ENCODE results near the gene MX2. TPM values are rescaled to one million over a fixed set of nuclear protein-coding genes. Genes with fewer than 3 reads are reported as not detected.

Gene MX2
- total RNA-seq, 1 donor from 2014 or later: 5.4 TPM

- no peak for DNase-seq (ENCODE audit: low spot score)
- Mint-ChIP-seq H3K36me3 (ENCODE audit: low read depth, unreplicated experiment) (no peaks in the 10 kb centered on the region), H3K9me3 (ENCODE audit: unreplicated experiment) (no peaks in the 10 kb centered on the region), H3K4me3 (ENCODE audit: unreplicated experiment) (no peak overlapping the region), H3K27ac (ENCODE audit: unreplicated experiment) (no peak overlapping the region), H3K4me1 (ENCODE audit: unreplicated experiment) (peaks cover 5% of the 10 kb centered on the region), H3K27me3 (ENCODE audit: unreplicated experiment) (peaks cover 10% of the 10 kb centered on the region)
- TF ChIP-seq, protein P1, sequence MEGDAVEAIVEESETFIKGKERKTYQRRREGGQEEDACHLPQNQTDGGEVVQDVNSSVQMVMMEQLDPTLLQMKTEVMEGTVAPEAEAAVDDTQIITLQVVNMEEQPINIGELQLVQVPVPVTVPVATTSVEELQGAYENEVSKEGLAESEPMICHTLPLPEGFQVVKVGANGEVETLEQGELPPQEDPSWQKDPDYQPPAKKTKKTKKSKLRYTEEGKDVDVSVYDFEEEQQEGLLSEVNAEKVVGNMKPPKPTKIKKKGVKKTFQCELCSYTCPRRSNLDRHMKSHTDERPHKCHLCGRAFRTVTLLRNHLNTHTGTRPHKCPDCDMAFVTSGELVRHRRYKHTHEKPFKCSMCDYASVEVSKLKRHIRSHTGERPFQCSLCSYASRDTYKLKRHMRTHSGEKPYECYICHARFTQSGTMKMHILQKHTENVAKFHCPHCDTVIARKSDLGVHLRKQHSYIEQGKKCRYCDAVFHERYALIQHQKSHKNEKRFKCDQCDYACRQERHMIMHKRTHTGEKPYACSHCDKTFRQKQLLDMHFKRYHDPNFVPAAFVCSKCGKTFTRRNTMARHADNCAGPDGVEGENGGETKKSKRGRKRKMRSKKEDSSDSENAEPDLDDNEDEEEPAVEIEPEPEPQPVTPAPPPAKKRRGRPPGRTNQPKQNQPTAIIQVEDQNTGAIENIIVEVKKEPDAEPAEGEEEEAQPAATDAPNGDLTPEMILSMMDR (IDR thresholded peaks at IDR 0.05; ENCODE audit: unreplicated experiment): no peak
These were observed 11.4 kb downstream of the MX2 start for GRCh38 chr21:41373253-41373652.

- TF ChIP-seq, protein P1 (IDR thresholded peaks at IDR 0.05; ENCODE audit: unreplicated experiment): no peak
- Mint-ChIP-seq H3K9me3 (ENCODE audit: unreplicated experiment) (no peaks in the 10 kb centered on the region), H3K27me3 (ENCODE audit: unreplicated experiment) (peaks cover 8% of the 10 kb centered on the region), H3K27ac (ENCODE audit: unreplicated experiment) (no peak overlapping the region), H3K36me3 (ENCODE audit: low read depth, unreplicated experiment) (no peaks in the 10 kb centered on the region), H3K4me1 (ENCODE audit: unreplicated experiment) (peaks cover 5% of the 10 kb centered on the region), H3K4me3 (ENCODE audit: unreplicated experiment) (no peak overlapping the region)
- no peak for DNase-seq (ENCODE audit: low spot score)
These were observed 11.9 kb downstream of the MX2 start for GRCh38 chr21:41373763-41374162.

DNA sequence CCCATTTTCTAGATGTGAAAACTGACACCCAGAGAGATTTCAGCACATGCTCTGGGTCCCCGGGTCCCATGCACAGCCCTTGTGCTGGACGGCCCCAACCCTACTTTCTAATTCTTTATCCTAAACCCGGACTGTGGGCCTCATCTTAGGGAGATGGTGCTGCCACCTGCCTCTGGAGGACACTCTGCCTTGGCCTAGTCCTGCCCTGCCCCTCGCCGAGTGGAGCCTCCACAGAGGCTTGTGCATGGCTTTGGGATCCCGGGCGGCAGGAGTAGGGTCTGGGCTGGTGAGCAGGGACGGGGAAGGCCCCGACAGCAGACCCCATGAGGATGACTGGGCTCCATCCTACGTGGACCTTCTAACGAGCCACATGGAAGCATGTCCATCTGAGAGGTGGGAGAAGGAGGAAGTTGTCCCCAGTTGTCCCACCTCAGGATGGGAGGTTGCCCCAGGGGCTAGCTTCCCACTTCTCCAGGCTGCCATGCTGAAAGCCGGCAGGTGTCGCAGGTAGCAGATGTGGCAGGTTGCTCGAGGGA is 12.4 kb downstream of the MX2 start:
- H3K4me3 Mint-ChIP-seq (ENCODE audit: unreplicated experiment): no peak overlapping the region
- H3K9me3 Mint-ChIP-seq (ENCODE audit: unreplicated experiment): no peaks in the 10 kb centered on the region
- no peak overlapping the region for H3K27ac Mint-ChIP-seq (ENCODE audit: unreplicated experiment)
- no peaks in the 10 kb centered on the region for H3K36me3 Mint-ChIP-seq (ENCODE audit: low read depth, unreplicated experiment)
- H3K4me1 Mint-ChIP-seq (ENCODE audit: unreplicated experiment): peaks cover 5% of the 10 kb centered on the region
- TF ChIP-seq, protein P1 (IDR thresholded peaks at IDR 0.05; ENCODE audit: unreplicated experiment): no peak
- peaks cover 8% of the 10 kb centered on the region for H3K27me3 Mint-ChIP-seq (ENCODE audit: unreplicated experiment)
- no peak for DNase-seq (ENCODE audit: low spot score)

DNA sequence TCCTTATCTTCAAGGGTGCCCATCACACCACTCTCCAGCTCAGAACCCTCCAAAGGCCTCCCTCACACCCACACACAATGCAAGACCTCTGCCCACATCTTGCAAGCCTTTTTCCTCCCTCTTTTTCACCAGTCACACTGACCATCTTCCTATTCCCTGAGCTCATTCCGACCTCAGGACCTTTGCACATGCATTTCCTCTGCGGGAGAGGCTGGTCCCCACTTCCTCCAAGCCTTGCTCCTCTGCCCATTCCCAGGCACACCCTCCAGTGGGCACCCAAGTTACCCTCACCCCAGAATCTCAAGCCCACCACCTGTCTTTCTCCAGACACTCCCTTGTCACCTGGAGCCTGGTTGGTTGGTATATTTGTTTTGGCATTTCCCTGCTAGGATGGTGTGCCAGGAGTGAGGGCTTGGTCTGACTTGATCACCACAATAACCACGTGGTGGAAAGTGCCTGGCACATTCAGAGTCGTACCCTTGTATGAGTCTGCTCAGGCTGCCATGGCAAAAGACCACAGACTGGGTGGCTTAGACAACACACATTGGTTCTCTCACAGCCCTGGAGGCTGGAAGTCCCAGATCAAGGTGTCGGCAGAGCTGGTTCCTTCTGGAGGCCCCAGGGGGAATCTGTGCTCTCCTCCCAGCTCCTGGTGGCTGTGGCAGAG is 13.2 kb downstream of the MX2 start:
- H3K4me1 Mint-ChIP-seq (ENCODE audit: unreplicated experiment): peaks cover 3% of the 10 kb centered on the region
- no peak overlapping the region for H3K27ac Mint-ChIP-seq (ENCODE audit: unreplicated experiment)
- no peak for DNase-seq (ENCODE audit: low spot score)

DNA sequence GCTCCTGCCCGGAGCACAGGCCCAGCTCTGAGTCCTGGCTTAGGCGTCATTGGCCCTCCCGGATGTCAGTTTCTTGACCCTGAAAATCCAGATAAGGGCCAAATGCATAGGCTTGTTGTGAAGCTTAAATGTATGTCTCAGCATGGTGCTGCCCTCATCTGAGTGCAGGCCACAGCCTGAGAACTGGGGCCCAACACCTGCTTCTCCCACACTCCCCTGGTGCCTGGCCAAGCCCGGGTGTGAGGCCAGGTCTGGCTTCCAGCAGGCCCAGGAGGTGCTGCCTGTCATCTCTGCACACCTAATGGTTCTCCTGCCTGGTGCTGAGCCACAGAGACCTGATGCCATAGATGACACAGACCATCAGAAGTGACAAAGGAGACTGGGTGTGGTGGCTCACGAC is 14.0 kb downstream of the MX2 start:
- H3K27ac Mint-ChIP-seq (ENCODE audit: unreplicated experiment): no peak overlapping the region
- TF ChIP-seq, protein P1 (IDR thresholded peaks at IDR 0.05; ENCODE audit: unreplicated experiment): no peak
- H3K9me3 Mint-ChIP-seq (ENCODE audit: unreplicated experiment): no peaks in the 10 kb centered on the region
- H3K27me3 Mint-ChIP-seq (ENCODE audit: unreplicated experiment): peaks cover 15% of the 10 kb centered on the region
- no peaks in the 10 kb centered on the region for H3K36me3 Mint-ChIP-seq (ENCODE audit: low read depth, unreplicated experiment)
- H3K4me1 Mint-ChIP-seq (ENCODE audit: unreplicated experiment): no peaks in the 10 kb centered on the region
- H3K4me3 Mint-ChIP-seq (ENCODE audit: unreplicated experiment): no peak overlapping the region
- no peak for DNase-seq (ENCODE audit: low spot score)

More for the DNA sequence above, 13.2 kb downstream of the MX2 start:
- Mint-ChIP-seq H3K4me3 (ENCODE audit: unreplicated experiment) (no peak overlapping the region), H3K9me3 (ENCODE audit: unreplicated experiment) (no peaks in the 10 kb centered on the region), H3K36me3 (ENCODE audit: low read depth, unreplicated experiment) (no peaks in the 10 kb centered on the region), H3K27me3 (ENCODE audit: unreplicated experiment) (peaks cover 9% of the 10 kb centered on the region)
- TF ChIP-seq, protein P1 (IDR thresholded peaks at IDR 0.05; ENCODE audit: unreplicated experiment): no peak

All from endothelial cell (in vitro differentiated cells).